Heart right ventricle (tissue), 16 donors: ENCODE measurements around the gene EIPR1. TPM values are rescaled to one million over a fixed set of nuclear protein-coding genes. Genes with fewer than 3 reads are reported as not detected.

Source experiments
- ATAC-seq, 8 donors: fragments of 200-7000 bp; cut with Tn5 transposase; one replicate each; pipeline ENCODE4 v1.9.1; 2020; ENCODE audit warnings: mild to moderate bottlenecking in 8 of 8, moderate library complexity in 8 of 8, moderate number of reproducible peaks in 1 of 8
- DNase-seq, 2 donors: peaks; one replicate each; pipeline ENCODE4 v3.0.0-alpha.2; 2020
- H3K27ac ChIP-seq, 10 donors: fragments of 200-600 bp; sonication (generic) in 2 of 10; one replicate each; pipeline versions ENCODE4 v1.5.0 to v1.8.0; 2020 to 2022; ENCODE audit warnings: mild to moderate bottlenecking in 3 of 10
- H3K27me3 ChIP-seq, 7 donors: fragments of 200-600 bp; one replicate each; pipeline ENCODE4 v1.8.0; 2021 to 2022; ENCODE audit warnings: mild to moderate bottlenecking in 2 of 7
- H3K36me3 ChIP-seq, 9 donors: fragments of 200-600 bp; sonication (generic) in 1 of 9; one replicate each; pipeline versions ENCODE4 v1.5.0 to v1.8.0; 2020 to 2022; ENCODE audit warnings: mild to moderate bottlenecking in 2 of 9
- H3K4me1 ChIP-seq, 9 donors: fragments of 200-600 bp; sonication (generic) in 1 of 9; one replicate each; pipeline versions ENCODE4 v1.5.0 to v1.8.0; 2020 to 2022; ENCODE audit warnings: mild to moderate bottlenecking in 4 of 9
- H3K4me3 ChIP-seq, 10 donors: fragments of 200-600 bp; sonication (generic) in 2 of 10; one replicate each; pipeline versions ENCODE4 v1.5.0 to v1.8.0; 2020 to 2022; ENCODE audit warnings: mild to moderate bottlenecking in 7 of 10, moderate library complexity in 2 of 10
- H3K9me3 ChIP-seq, 11 donors: fragments of 200-600 bp in 10 of 11; sonication (generic) in 2 of 11; one replicate each; pipeline versions ENCODE4 v1.5.0 to v1.8.0; 2013 to 2022; ENCODE audit warnings: mild to moderate bottlenecking in 2 of 11, control low read depth in 1 of 11, moderate library complexity in 1 of 11
- whole genome bisulfite sequencing, 2 donors: extraction: QIAGEN DNeasy Blood & Tissue Kit; methylation state at CpG; one replicate each; pipeline ENCODE4 v1.1.7; 2013; ENCODE audit warnings: inconsistent platforms in 1 of 2; 5-methylcytosine and 5-hydroxymethylcytosine counted together
- intact Hi-C, 10 donors: fragments of 100-400 bp; cut with DNase I; formaldehyde crosslinking; loops; one replicate each; pipeline versions ENCODE4 v1.11.1 to v1.14.2; 2022
- polyA plus RNA-seq, 2 donors: library from polyadenylated mRNA; stranded (reverse); fragments of 200-250 nt; gene quantifications; one replicate each; pipeline ENCODE4 v1.2.3, GENCODE V29; 2013
- total RNA-seq, 10 donors: library from RNA; stranded (reverse); fragmentation: NEBNext Ultra II Directional in 3 of 10; extraction: Animal tissue kit (Norgen Biotek cat#: 25700) in 3 of 10; gene quantifications; one replicate each; pipeline versions ENCODE4 v1.2.1 to v1.2.4, GENCODE V29; 2021 to 2023
- TF ChIP-seq, protein P1 (sequence below), 9 donors: fragments of 200-600 bp; sonication (generic) in 2 of 9; IDR thresholded peaks; one replicate each; pipeline versions ENCODE4 v1.5.0 to v1.8.0; 2021 to 2022; ENCODE audit warnings: antibody characterized with exemption in 9 of 9, mild to moderate bottlenecking in 5 of 9, moderate library complexity in 1 of 9
- donor health status: Arrhythmogenic right ventricular cardiomyopathy.
- donor health status: ischemic (EF 13 %, LVEDD 7.1; RV severe dilation, severe dysfunction).
- donor health status: healthy with polysubstance abuse.
- donor health status: DM: no; HTN: yes; CAD: no.
- donor health status: DM: no; HTN: no; CAD: no.
- donor health status: ischemic (EF 25% LVEDD 6.9; RV normal size, moderate dysfunction).
- donor health status: ischemic (EF 25% LVEDD 5.7; RV mildly dilated, moderate dysfunction).
- donor health status: healthy.
- donor health status: DM: yes; HTN: yes; CAD: no.
- donor health status: Ischemic cardiomyopathy.
- donor health status: ischemic (EF 35%, LVEDD 5.7; RV mildly dilated, moderate dysfunction).
- donor health status: nonischemic (EF 11% LVEDD 7.7; RV severe dilation, severe dysfunction).
- donor health status: DM: yes; HTN: yes; CAD: no.
- donor health status: PGD.
- donor health status: ischemic (EF 29% LVEDD 5.4; RV normal size, mild dysfunction).
- donor health status: nonischemic (EF 23%, LVEDD 6.1; RV moderate dilation, normal function).

The EIPR1 gene
- total and polyA plus RNA-seq, 12 donors = 6.8 to 22.3 (median 12.0) TPM

DNA sequence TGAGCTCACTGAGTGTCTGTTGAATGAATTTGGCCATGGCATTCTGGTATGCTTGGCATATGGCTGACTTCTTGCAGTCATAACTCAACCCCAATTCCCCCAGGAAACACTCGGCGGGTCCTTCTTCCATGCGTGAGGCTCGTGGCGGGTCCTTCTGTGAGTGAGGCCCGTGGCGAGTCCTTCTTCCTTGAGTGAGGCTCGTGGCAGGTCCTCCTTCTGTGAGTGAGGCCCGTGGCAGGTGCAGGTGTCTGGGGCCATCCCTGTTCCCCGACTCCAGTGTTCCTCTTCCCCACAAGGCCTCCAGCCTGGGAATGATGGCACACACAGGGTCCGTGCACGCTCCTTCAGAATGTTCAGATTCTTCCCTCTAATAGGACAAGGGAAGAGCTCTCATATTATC lies 169.0 kb downstream of the EIPR1 start:
- 95 to 98% methylated on average over 12 of the region's 12 CpGs for WGBS, 2 donors
- Histone ChIP-seq H3K36me3 (peaks cover 0 to 22% (median 0%) of the 10 kb centered on the region in 9 donors), H3K27ac (no peak overlapping the region), H3K9me3 (peaks cover 0 to 6% (median 0%) of the 10 kb centered on the region in 11 donors), H3K27me3 (no peaks in the 10 kb centered on the region), H3K4me1 (no peaks in the 10 kb centered on the region), H3K4me3 (no peak overlapping the region)
- DNase-seq (no peak), ATAC-seq (no peak)
- intact Hi-C loops = no loop called here
- TF ChIP-seq, protein P1, sequence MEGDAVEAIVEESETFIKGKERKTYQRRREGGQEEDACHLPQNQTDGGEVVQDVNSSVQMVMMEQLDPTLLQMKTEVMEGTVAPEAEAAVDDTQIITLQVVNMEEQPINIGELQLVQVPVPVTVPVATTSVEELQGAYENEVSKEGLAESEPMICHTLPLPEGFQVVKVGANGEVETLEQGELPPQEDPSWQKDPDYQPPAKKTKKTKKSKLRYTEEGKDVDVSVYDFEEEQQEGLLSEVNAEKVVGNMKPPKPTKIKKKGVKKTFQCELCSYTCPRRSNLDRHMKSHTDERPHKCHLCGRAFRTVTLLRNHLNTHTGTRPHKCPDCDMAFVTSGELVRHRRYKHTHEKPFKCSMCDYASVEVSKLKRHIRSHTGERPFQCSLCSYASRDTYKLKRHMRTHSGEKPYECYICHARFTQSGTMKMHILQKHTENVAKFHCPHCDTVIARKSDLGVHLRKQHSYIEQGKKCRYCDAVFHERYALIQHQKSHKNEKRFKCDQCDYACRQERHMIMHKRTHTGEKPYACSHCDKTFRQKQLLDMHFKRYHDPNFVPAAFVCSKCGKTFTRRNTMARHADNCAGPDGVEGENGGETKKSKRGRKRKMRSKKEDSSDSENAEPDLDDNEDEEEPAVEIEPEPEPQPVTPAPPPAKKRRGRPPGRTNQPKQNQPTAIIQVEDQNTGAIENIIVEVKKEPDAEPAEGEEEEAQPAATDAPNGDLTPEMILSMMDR (IDR thresholded peaks at IDR 0.05) = no peak

DNA sequence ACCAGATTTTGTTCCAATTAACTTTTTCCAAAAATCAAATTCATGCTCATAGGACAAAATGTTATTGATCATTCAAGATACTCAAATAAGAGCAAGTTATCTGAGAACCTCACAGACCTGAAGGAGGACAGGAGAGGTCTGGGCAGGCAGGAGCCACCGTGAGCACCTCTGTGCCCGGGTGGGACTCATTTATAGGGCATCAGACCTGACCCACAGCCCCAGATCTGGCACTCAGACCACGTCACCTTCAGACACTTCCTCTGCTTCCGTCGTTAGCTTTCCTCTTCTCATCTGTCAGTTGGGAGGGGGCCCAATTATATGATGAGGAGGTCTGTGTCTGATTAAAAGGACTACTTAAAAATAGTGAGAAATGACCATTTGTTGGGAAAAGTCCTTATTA lies 169.4 kb downstream of the EIPR1 start:
- DNase-seq (no peak), ATAC-seq (no peak)
- Histone ChIP-seq H3K4me3 (no peak overlapping the region), H3K36me3 (peaks cover 0 to 26% (median 0%) of the 10 kb centered on the region in 9 donors), H3K9me3 (peaks cover 0 to 6% (median 0%) of the 10 kb centered on the region in 11 donors), H3K27ac (no peak overlapping the region), H3K27me3 (no peaks in the 10 kb centered on the region), H3K4me1 (no peaks in the 10 kb centered on the region)
- WGBS, 2 donors = 91 to 93% methylated on average over 5 of the region's 5 CpGs
- intact Hi-C loops = no loop called here
- TF ChIP-seq, protein P1 (IDR thresholded peaks at IDR 0.05) = no peak

DNA sequence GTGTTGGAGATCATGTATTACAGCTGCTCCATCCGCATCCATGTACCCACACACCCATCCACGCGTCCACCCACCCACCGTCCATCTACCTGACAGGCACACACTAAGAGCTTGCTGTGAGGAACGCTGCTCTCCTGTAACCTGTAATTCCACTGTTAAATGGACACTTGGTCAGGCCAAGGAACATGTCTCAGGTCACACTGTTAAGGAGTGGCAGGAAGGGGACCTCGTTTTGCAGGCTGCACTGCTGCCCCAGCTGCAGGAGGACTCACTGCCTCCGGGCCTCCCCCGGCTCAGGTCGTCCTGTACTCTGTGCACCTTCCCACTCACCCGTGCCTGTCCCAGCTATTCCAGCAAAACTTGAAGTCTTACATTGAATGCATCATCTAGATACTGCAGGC lies 170.5 kb downstream of the EIPR1 start:
- TF ChIP-seq, protein P1 (IDR thresholded peaks at IDR 0.05) = no peak
- intact Hi-C loops = no loop called here
- Histone ChIP-seq H3K27ac (no peak overlapping the region), H3K4me3 (no peak overlapping the region), H3K4me1 (no peaks in the 10 kb centered on the region), H3K27me3 (no peaks in the 10 kb centered on the region), H3K9me3 (peaks cover 0 to 6% (median 0%) of the 10 kb centered on the region in 11 donors), H3K36me3 (peaks cover 0 to 27% (median 0%) of the 10 kb centered on the region in 9 donors)
- 91 to 92% methylated on average over 10 of the region's 10 CpGs for WGBS, 2 donors
- no peak for DNase-seq
- ATAC-seq = no peak

- no peak for DNase-seq
- Histone ChIP-seq H3K4me1 (no peaks in the 10 kb centered on the region), H3K4me3 (no peak overlapping the region), H3K36me3 (peaks cover 0 to 17% (median 0%) of the 10 kb centered on the region in 9 donors), H3K27ac (no peak overlapping the region), H3K27me3 (no peaks in the 10 kb centered on the region), H3K9me3 (peaks cover 0 to 6% (median 0%) of the 10 kb centered on the region in 11 donors)
- 98 to 99% methylated on average over 4 of the region's 4 CpGs for WGBS, 2 donors
- TF ChIP-seq, protein P1 (IDR thresholded peaks at IDR 0.05) = no peak
- ATAC-seq = no peak
- intact Hi-C loops = no loop called here
Measured at GRCh38 chr2:3205845-3206244, 171.8 kb downstream of the EIPR1 start.
